HCT116 (cell line): ENCODE results near the gene LAGE3.

ENCODE experiments used
- CBX3 ChIP-seq: IDR thresholded peaks from 2 replicates; pipeline ENCODE4 v1.6.1; 2012; ENCODE audit warnings: low read depth
- EGR1 ChIP-seq: IDR thresholded peaks from 2 replicates; pipeline ENCODE4 v1.6.1; 2012; ENCODE audit warnings: low read depth
- EZH2 ChIP-seq: fragments of 200-600 bp; sonication (generic); IDR thresholded peaks from 2 replicates; pipeline ENCODE4 v1.6.1; 2017; ENCODE audit warnings: antibody characterized with exemption, mixed run types
- EZH2phosphoT487 ChIP-seq: fragments of 200-600 bp; IDR thresholded peaks from 2 replicates; pipeline ENCODE4 v1.6.1; 2018; ENCODE audit warnings: antibody characterized with exemption, borderline replicate concordance
- JUND ChIP-seq: IDR thresholded peaks from 2 replicates; pipeline ENCODE4 v1.6.1; 2012
- POLR2A ChIP-seq: IDR thresholded peaks from 2 replicates; pipeline ENCODE4 v1.7.0; 2011; ENCODE audit warnings: borderline replicate concordance; ENCODE audit not compliant: insufficient read depth, insufficient read length; ENCODE audit errors: extremely low read depth
- POLR2AphosphoS5 ChIP-seq: IDR thresholded peaks from 2 replicates; pipeline ENCODE4 v1.6.1; 2011; ENCODE audit warnings: mild to moderate bottlenecking, low read depth, low read length, moderate library complexity
- RAD21 ChIP-seq: IDR thresholded peaks from 2 replicates; pipeline ENCODE4 v1.6.1; 2012; ENCODE audit warnings: low read depth, mild to moderate bottlenecking
- SRF ChIP-seq: IDR thresholded peaks from 2 replicates; pipeline ENCODE4 v1.6.1; 2012; ENCODE audit warnings: low read depth
- YY1 ChIP-seq: IDR thresholded peaks from 2 replicates; pipeline ENCODE4 v1.6.1; 2011; ENCODE audit warnings: low read length, low read depth, moderate library complexity, mild to moderate bottlenecking; ENCODE audit not compliant: insufficient replicate concordance; ENCODE audit errors: extremely low read depth
- ZNF274 ChIP-seq: fragments of 200-500 bp; sonication (Bioruptor generic); IDR thresholded peaks from 2 replicates; pipeline ENCODE4 v1.6.1; 2014; ENCODE audit warnings: mild to moderate bottlenecking, low read depth, low read length, inconsistent platforms
- TF ChIP-seq, protein P1 (sequence below): IDR thresholded peaks from 2 replicates; pipeline ENCODE4 v1.6.1; 2012; ENCODE audit warnings: low read depth
- TF ChIP-seq, protein P2 (sequence below), 3 experiments: fragments of 200-600 bp in 1 of 3; sonication (generic) in 1 of 3; IDR thresholded peaks in 2 of 3; conservative IDR thresholded peaks in 1 of 3; 2 replicates each; pipeline ENCODE4 v1.5.1; 2012 to 2017; ENCODE audit warnings: low read depth in 2 of 3, low read length in 2 of 3, antibody characterized with exemption in 1 of 3, borderline replicate concordance in 1 of 3, control low read depth in 1 of 3, mild to moderate bottlenecking in 1 of 3, mixed read lengths in 1 of 3, mixed run types in 1 of 3, moderate library complexity in 1 of 3; ENCODE audit not compliant: insufficient read depth in 1 of 3
- TF ChIP-seq, protein P3 (sequence below): IDR thresholded peaks from 2 replicates; pipeline ENCODE4 v1.6.1; 2012

DNA sequence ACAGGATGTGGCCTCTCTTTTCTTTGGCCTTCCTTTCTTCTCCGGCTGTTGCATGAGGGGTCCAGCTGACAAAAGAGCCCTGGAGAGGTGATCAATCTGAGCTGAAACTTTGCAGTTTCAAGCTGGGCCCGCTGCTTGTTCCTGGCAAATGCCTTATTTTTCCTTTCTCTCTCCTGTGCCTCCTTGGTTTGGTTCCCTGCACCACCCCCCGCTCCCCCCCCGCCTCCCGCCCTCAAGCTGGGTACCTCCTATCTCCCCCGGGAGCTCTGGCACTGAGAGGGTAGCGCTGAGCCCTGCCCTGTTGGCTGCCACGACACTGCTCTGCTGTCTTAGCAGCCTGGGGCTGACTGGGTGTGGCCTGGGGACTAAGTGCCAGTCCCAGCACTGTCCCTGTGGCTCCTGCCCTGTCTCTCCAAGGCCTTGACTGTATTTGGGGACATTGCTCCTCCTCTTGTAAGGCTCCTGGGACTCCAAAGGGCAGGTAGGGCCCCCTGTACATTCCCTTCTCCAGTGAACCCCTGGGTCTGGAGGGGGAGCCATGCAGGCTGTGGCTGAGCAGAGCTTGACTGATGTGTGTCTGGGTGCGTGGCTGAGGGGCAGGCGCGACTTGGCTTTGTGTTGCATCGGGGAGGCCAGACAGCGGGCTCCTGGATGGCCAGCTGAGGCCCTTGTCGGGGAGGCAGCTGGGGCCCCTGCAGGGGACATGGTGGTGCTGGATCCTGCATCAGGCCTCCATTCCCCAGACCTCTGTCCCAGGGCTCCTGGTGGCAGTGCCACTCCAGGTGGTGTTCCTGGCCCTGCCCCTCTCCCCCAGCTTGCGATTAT, 19.9 kb downstream of the LAGE3 start:
- TF ChIP-seq POLR2A (no peak), EZH2phosphoT487 (no peak), SRF (no peak), JUND (no peak), RAD21 (no peak), EZH2 (no peak), EGR1 (no peak), YY1 (no peak), ZNF274 (no peak), CBX3 (no peak), POLR2AphosphoS5 (no peak)
- TF ChIP-seq, protein P1, sequence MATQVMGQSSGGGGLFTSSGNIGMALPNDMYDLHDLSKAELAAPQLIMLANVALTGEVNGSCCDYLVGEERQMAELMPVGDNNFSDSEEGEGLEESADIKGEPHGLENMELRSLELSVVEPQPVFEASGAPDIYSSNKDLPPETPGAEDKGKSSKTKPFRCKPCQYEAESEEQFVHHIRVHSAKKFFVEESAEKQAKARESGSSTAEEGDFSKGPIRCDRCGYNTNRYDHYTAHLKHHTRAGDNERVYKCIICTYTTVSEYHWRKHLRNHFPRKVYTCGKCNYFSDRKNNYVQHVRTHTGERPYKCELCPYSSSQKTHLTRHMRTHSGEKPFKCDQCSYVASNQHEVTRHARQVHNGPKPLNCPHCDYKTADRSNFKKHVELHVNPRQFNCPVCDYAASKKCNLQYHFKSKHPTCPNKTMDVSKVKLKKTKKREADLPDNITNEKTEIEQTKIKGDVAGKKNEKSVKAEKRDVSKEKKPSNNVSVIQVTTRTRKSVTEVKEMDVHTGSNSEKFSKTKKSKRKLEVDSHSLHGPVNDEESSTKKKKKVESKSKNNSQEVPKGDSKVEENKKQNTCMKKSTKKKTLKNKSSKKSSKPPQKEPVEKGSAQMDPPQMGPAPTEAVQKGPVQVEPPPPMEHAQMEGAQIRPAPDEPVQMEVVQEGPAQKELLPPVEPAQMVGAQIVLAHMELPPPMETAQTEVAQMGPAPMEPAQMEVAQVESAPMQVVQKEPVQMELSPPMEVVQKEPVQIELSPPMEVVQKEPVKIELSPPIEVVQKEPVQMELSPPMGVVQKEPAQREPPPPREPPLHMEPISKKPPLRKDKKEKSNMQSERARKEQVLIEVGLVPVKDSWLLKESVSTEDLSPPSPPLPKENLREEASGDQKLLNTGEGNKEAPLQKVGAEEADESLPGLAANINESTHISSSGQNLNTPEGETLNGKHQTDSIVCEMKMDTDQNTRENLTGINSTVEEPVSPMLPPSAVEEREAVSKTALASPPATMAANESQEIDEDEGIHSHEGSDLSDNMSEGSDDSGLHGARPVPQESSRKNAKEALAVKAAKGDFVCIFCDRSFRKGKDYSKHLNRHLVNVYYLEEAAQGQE = no peak
- TF ChIP-seq, protein P2, sequence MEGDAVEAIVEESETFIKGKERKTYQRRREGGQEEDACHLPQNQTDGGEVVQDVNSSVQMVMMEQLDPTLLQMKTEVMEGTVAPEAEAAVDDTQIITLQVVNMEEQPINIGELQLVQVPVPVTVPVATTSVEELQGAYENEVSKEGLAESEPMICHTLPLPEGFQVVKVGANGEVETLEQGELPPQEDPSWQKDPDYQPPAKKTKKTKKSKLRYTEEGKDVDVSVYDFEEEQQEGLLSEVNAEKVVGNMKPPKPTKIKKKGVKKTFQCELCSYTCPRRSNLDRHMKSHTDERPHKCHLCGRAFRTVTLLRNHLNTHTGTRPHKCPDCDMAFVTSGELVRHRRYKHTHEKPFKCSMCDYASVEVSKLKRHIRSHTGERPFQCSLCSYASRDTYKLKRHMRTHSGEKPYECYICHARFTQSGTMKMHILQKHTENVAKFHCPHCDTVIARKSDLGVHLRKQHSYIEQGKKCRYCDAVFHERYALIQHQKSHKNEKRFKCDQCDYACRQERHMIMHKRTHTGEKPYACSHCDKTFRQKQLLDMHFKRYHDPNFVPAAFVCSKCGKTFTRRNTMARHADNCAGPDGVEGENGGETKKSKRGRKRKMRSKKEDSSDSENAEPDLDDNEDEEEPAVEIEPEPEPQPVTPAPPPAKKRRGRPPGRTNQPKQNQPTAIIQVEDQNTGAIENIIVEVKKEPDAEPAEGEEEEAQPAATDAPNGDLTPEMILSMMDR (IDR thresholded peaks at IDR 0.05 in 2 of 3, conservative IDR thresholded peaks at IDR 0.05 in 1 of 3; ENCODE audit: borderline replicate concordance in 1 of 3, insufficient read depth in 1 of 3, low read depth in 2 of 3, low read length in 2 of 3) = no peak
- TF ChIP-seq, protein P3, sequence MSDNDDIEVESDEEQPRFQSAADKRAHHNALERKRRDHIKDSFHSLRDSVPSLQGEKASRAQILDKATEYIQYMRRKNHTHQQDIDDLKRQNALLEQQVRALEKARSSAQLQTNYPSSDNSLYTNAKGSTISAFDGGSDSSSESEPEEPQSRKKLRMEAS = no peak
